BLaER1 (cell line): ENCODE measurements around the gene BUB1B.

Experiments
- H3K27ac ChIP-seq: shearing (Covaris generic); formaldehyde crosslinking; 2 replicates; pipeline ENCODE4 v1.8.1; 2022
- H3K27me3 ChIP-seq: shearing (Covaris generic); formaldehyde crosslinking; 2 replicates; pipeline ENCODE4 v1.8.1; 2022
- H3K36me3 ChIP-seq: shearing (Covaris generic); formaldehyde crosslinking; 2 replicates; pipeline ENCODE4 v1.8.1; 2022
- H3K4me1 ChIP-seq: shearing (Covaris generic); formaldehyde crosslinking; 2 replicates; pipeline ENCODE4 v1.8.1; 2022
- H3K4me2 ChIP-seq: shearing (Covaris generic); formaldehyde crosslinking; 2 replicates; pipeline ENCODE4 v1.8.1; 2022
- H3K4me3 ChIP-seq: shearing (Covaris generic); formaldehyde crosslinking; 2 replicates; pipeline ENCODE4 v1.8.1; 2022
- H3K9ac ChIP-seq: shearing (Covaris generic); formaldehyde crosslinking; 2 replicates; pipeline ENCODE4 v1.8.1; 2022
- H3K9me3 ChIP-seq: shearing (Covaris generic); formaldehyde crosslinking; 2 replicates; pipeline ENCODE4 v1.8.1; 2022
- H4K20me1 ChIP-seq: shearing (Covaris generic); formaldehyde crosslinking; 2 replicates; pipeline ENCODE4 v1.8.1; 2022
- Cebpa-rat ChIP-seq: shearing (Covaris generic); IDR thresholded peaks from 2 replicates; pipeline ENCODE4 v1.8.1; 2022

Gene BUB1B

GRCh38 chr15:40197434-40197833 is 36.6 kb downstream of the BUB1B start:
- Histone ChIP-seq H3K27ac (no peak overlapping the region), H3K9me3 (no peaks in the 10 kb centered on the region), H3K4me2 (no peak overlapping the region), H3K4me3 (no peak overlapping the region), H3K9ac (no peak overlapping the region), H4K20me1 (peaks cover 6% of the 10 kb centered on the region; the same call in 1 of the 2 replicates), H3K36me3 (peaks cover 96% of the 10 kb centered on the region), H3K27me3 (no peaks in the 10 kb centered on the region), H3K4me1 (peaks cover 6% of the 10 kb centered on the region; the same call in 1 of the 2 replicates)
- TF ChIP-seq Cebpa-rat, result no peak

DNA sequence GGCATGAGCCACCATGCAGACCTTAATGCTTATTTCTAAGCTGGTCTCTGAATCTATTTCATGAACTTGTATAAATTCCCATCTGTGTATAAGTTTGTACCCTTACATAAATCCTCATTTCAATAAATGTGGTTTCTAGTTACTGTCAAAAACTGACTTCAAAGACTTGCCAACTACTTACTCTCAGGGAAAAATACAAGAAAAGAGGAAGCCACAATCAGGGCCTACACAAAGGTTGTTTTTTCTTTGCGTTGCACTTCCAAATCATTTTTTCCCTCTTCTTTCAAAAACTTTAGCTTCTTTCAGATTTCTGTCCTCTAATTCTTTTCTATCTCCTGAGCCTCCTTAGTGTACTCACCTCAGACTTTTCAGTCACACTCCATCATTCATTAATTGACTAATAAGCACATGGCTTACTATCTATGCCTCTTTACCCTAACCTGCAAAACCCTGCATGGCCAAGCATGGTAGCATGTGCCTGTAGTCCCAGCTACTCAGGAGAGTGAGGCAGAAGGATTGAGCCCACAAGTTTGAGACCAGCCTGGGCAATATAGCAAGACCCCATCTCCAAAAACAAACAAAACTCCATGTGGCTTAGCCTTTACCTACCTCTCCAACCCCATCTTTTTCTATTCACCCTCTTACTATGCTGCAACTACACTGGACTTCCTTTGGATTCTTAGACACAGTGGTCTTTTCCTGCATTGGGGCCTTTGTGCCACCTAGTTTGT is 37.7 kb downstream of the BUB1B start:
- H3K27me3 ChIP-seq, result no peaks in the 10 kb centered on the region
- H3K4me3 ChIP-seq, result no peak overlapping the region
- no peak overlapping the region for H3K4me2 ChIP-seq
- H3K4me1 ChIP-seq, result peaks cover 6% of the 10 kb centered on the region; the same call in 1 of the 2 replicates
- H3K9ac ChIP-seq, result no peak overlapping the region
- H3K9me3 ChIP-seq, result no peaks in the 10 kb centered on the region
- TF ChIP-seq Cebpa-rat, result no peak
- H4K20me1 ChIP-seq, result no peaks in the 10 kb centered on the region; the same call in 1 of the 2 replicates
- peaks cover 94% of the 10 kb centered on the region for H3K36me3 ChIP-seq
- no peak overlapping the region for H3K27ac ChIP-seq

- Histone ChIP-seq H3K4me3 (no peak overlapping the region), H3K36me3 (peaks cover 92% of the 10 kb centered on the region), H3K9me3 (no peaks in the 10 kb centered on the region), H3K27me3 (no peaks in the 10 kb centered on the region), H3K27ac (no peak overlapping the region), H3K4me2 (no peak overlapping the region), H3K4me1 (no peaks in the 10 kb centered on the region), H4K20me1 (no peaks in the 10 kb centered on the region), H3K9ac (no peak overlapping the region)
- no peak for TF ChIP-seq Cebpa-rat
These were observed 43.2 kb downstream of the BUB1B start for GRCh38 chr15:40204100-40204499.

DNA sequence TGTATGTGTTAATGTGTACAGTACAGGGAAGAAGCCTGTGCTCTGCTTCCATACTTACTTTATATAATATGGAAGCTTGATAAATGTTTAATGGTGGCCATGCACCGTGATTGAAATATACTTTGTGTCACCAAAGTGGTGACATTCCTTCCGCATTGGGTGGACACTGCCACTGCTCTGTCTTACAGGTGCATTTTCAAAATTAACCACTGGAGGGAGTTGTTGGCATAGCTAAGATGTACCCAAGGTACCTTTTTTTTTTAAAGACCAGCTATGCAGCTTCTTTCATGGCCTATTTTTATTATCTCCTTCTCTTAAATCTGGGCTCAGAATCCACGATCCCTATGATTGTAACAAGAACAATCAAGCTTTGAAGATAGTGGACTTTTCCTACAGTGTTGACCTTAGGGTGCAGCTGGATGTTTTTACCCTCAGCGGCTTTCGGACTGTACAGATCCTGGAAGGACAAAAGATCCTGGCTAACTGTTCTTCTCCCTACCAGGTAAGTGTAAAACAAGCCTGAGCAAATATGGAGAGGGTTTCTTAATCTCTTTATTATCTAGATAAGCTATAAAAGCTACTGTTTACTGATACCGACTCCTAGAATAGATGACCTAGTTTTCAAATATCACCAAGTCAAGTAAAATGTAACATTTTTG is 56.4 kb downstream of the BUB1B start:
- H3K9ac ChIP-seq, result no peak overlapping the region
- no peaks in the 10 kb centered on the region for H3K27me3 ChIP-seq
- no peak for TF ChIP-seq Cebpa-rat
- peaks cover 90% of the 10 kb centered on the region for H3K36me3 ChIP-seq
- no peak overlapping the region for H3K4me2 ChIP-seq
- no peaks in the 10 kb centered on the region for H3K4me1 ChIP-seq
- H4K20me1 ChIP-seq, result no peaks in the 10 kb centered on the region
- H3K4me3 ChIP-seq, result no peak overlapping the region
- H3K27ac ChIP-seq, result no peak overlapping the region
- no peaks in the 10 kb centered on the region for H3K9me3 ChIP-seq

- no peak for TF ChIP-seq Cebpa-rat
- H3K4me3 ChIP-seq, result no peak overlapping the region
- no peak overlapping the region for H3K4me2 ChIP-seq
- H3K27me3 ChIP-seq, result no peaks in the 10 kb centered on the region
- H4K20me1 ChIP-seq, result no peaks in the 10 kb centered on the region
- no peaks in the 10 kb centered on the region for H3K4me1 ChIP-seq
- no peak overlapping the region for H3K9ac ChIP-seq
- peaks cover 91% of the 10 kb centered on the region for H3K36me3 ChIP-seq
- no peak overlapping the region for H3K27ac ChIP-seq
- H3K9me3 ChIP-seq, result no peaks in the 10 kb centered on the region
These were observed 58.9 kb downstream of the BUB1B start for GRCh38 chr15:40219801-40220200.

- TF ChIP-seq Cebpa-rat, result no peak
- Histone ChIP-seq H3K4me2 (no peak overlapping the region), H3K36me3 (peaks cover 87% of the 10 kb centered on the region), H3K4me1 (no peaks in the 10 kb centered on the region), H3K4me3 (no peak overlapping the region), H3K9me3 (no peaks in the 10 kb centered on the region), H3K27me3 (no peaks in the 10 kb centered on the region), H3K27ac (no peak overlapping the region), H4K20me1 (no peaks in the 10 kb centered on the region), H3K9ac (no peak overlapping the region)
These were observed 61.3 kb downstream of the BUB1B start for GRCh38 chr15:40222131-40222530.

DNA sequence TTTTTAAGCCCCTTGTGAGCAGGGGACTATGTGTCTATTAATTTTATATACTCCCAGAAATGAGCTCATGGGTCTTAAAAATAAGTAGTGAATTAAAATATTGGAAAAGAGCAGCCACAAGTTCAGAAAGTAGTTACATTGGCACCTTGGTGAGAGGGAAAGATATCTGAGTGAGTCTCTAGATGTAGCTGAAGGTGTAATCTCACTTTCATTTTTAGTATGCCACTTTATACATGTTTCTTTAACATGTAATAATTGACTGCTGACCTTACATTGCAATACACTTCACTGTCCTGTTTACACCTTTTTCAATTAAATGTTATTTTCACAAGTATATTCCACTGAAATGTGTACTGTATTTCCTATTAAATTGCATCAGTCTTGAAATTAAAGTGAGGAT is 65.9 kb downstream of the BUB1B start:
- Histone ChIP-seq H3K9ac (no peak overlapping the region), H3K36me3 (peaks cover 86% of the 10 kb centered on the region), H3K4me3 (no peak overlapping the region), H4K20me1 (no peaks in the 10 kb centered on the region), H3K4me2 (no peak overlapping the region), H3K27me3 (no peaks in the 10 kb centered on the region), H3K27ac (no peak overlapping the region), H3K9me3 (no peaks in the 10 kb centered on the region), H3K4me1 (no peaks in the 10 kb centered on the region)
- no peak for TF ChIP-seq Cebpa-rat

DNA sequence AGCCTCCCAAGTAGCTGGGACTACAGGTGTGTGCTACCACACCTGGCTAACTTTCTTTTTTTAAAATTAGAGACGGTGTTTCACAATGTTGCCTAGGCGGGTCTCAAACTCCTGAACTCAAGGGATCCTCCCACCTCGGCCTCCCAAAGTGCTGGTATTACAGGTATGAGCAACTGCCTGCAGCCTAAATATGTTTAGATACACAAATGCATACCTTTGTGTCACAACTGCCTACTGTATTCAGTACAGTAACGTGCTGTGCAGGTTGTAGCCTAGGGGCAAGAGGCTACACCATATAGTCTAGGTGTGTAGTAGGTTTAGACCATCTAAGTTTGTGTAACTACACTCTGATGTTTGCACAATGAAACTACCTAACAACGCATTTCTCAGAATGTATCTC is 68.4 kb downstream of the BUB1B start:
- H3K9ac ChIP-seq, result no peak overlapping the region
- no peaks in the 10 kb centered on the region for H3K27me3 ChIP-seq
- H3K4me3 ChIP-seq, result no peak overlapping the region
- H3K36me3 ChIP-seq, result peaks cover 80% of the 10 kb centered on the region
- no peak for TF ChIP-seq Cebpa-rat
- H3K27ac ChIP-seq, result no peak overlapping the region
- H3K4me2 ChIP-seq, result no peak overlapping the region
- no peaks in the 10 kb centered on the region for H3K9me3 ChIP-seq
- H3K4me1 ChIP-seq, result peaks cover 18% of the 10 kb centered on the region
- H4K20me1 ChIP-seq, result no peaks in the 10 kb centered on the region

- H3K4me1 ChIP-seq, result peaks cover 25% of the 10 kb centered on the region
- no peaks in the 10 kb centered on the region for H3K27me3 ChIP-seq
- no peak for TF ChIP-seq Cebpa-rat
- no peak overlapping the region for H3K4me3 ChIP-seq
- H4K20me1 ChIP-seq, result no peaks in the 10 kb centered on the region
- peaks cover 74% of the 10 kb centered on the region for H3K36me3 ChIP-seq
- no peak overlapping the region for H3K27ac ChIP-seq
- no peak overlapping the region for H3K4me2 ChIP-seq
- H3K9ac ChIP-seq, result no peak overlapping the region
- no peaks in the 10 kb centered on the region for H3K9me3 ChIP-seq
These were observed 69.1 kb downstream of the BUB1B start for GRCh38 chr15:40229956-40230355.

DNA sequence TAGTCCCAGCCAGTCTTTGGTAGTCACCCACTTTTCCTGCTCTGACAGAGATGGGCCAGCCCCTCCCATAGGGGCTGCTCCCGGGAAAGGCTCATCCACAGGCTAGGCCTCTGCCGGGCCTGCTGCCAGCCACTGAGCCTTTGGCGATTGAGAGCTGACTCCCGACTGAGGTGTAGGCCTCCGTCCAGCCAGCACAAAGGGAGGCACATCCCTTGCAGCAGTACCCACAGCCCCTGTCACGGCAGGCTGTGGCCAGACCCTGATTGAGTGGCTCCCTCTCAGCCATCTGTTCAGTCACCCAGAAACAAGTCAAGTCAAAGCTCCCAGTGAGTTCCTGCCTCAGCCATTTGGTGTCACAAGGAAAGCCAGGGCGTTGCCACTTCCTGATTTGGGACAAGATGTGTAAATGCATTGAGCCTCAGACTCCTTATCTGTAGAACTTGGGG is 71.8 kb downstream of the BUB1B start:
- Histone ChIP-seq H3K4me3 (no peak overlapping the region), H3K36me3 (peaks cover 58% of the 10 kb centered on the region), H3K9ac (no peak overlapping the region), H3K27ac (no peak overlapping the region), H3K4me2 (no peak overlapping the region), H3K4me1 (peaks cover 33% of the 10 kb centered on the region), H3K9me3 (no peaks in the 10 kb centered on the region), H4K20me1 (no peaks in the 10 kb centered on the region), H3K27me3 (no peaks in the 10 kb centered on the region)
- no peak for TF ChIP-seq Cebpa-rat
